CD4-positive, CD25-positive, alpha-beta regulatory T cell (primary cell): Measurements from ENCODE around the gene PACSIN3. TPM values are rescaled to one million over a fixed set of nuclear protein-coding genes. Genes with fewer than 3 reads are reported as not detected.
"Not testable (repeated sequence)": the region's sequence is repeated elsewhere in the genome, so short reads cannot be mapped to it uniquely, and the experiment has no call there.

Experiments used
- ATAC-seq, 2 donors: fragments of 150-1000 bp; cut with Tn5 transposase; one replicate each; pipeline ENCODE4 v1.10.0; 2021; ENCODE audit warnings: low read depth in 2 of 2, moderate number of reproducible peaks in 2 of 2, moderate library complexity in 1 of 2
- DNase-seq, 3 donors: peaks; one replicate each; pipeline versions ENCODE4 v3.0.0 to v3.0.0-alpha.2; 2012 to 2022; ENCODE audit warnings: mixed read lengths in 1 of 3
- H3K27ac ChIP-seq: one replicate; pipeline ENCODE4 v1.7.0; 2013; ENCODE audit warnings: mild to moderate bottlenecking, low read length; ENCODE audit not compliant: insufficient read depth, poor library complexity, severe bottlenecking
- H3K27me3 ChIP-seq: one replicate; pipeline ENCODE4 v1.7.0; 2013; ENCODE audit warnings: low read length; ENCODE audit not compliant: control insufficient read depth, insufficient read depth
- H3K36me3 ChIP-seq: one replicate; pipeline ENCODE4 v1.7.0; 2013; ENCODE audit warnings: mild to moderate bottlenecking, low read length, moderate library complexity; ENCODE audit not compliant: control insufficient read depth, insufficient read depth
- H3K4me1 ChIP-seq: 2 replicates; pipeline ENCODE4 v1.7.0; 2013; ENCODE audit warnings: mild to moderate bottlenecking, low read length; ENCODE audit not compliant: insufficient read depth, control insufficient read depth, poor library complexity, severe bottlenecking
- H3K4me3 ChIP-seq: one replicate; pipeline ENCODE4 v1.7.0; 2013; ENCODE audit warnings: low read depth, mild to moderate bottlenecking, low read length, moderate library complexity
- H3K9me3 ChIP-seq, 2 experiments: 1 replicate in 1 of 2; 2 replicates in 1 of 2; pipeline ENCODE4 v1.7.0; 2013; ENCODE audit warnings: low read length in 2 of 2, mild to moderate bottlenecking in 1 of 2, moderate library complexity in 1 of 2; ENCODE audit not compliant: control insufficient read depth in 2 of 2
- H3K27ac Mint-ChIP-seq, 3 donors: one replicate each; pipeline ENCODE4 v1.8.0; 2020 to 2022; ENCODE audit warnings: mild to moderate bottlenecking in 3 of 3, mixed read lengths in 3 of 3, moderate library complexity in 2 of 3
- H3K27me3 Mint-ChIP-seq: one replicate; pipeline ENCODE4 v1.8.0; 2022; ENCODE audit warnings: mild to moderate bottlenecking, mixed read lengths
- H3K36me3 Mint-ChIP-seq: one replicate; pipeline ENCODE4 v1.8.0; 2020; ENCODE audit warnings: mixed read lengths
- H3K4me1 Mint-ChIP-seq, 4 donors: one replicate each; pipeline ENCODE4 v1.8.0; 2020 to 2022; ENCODE audit warnings: mixed read lengths in 4 of 4, mild to moderate bottlenecking in 1 of 4
- H3K4me3 Mint-ChIP-seq, 4 donors: one replicate each; pipeline ENCODE4 v1.8.0; 2020 to 2022; ENCODE audit warnings: mild to moderate bottlenecking in 4 of 4, mixed read lengths in 4 of 4, moderate library complexity in 3 of 4
- H3K9me3 Mint-ChIP-seq, 7 donors: one replicate each; pipeline ENCODE4 v1.8.0; 2020 to 2022; ENCODE audit warnings: mixed read lengths in 7 of 7, mild to moderate bottlenecking in 3 of 7, moderate library complexity in 2 of 7
- polyA plus RNA-seq, 4 donors: library from polyadenylated mRNA; unstranded; fragments of 300-500 nt; fragmentation: Illumina TruSeq; gene quantifications; one replicate each; pipeline ENCODE4 v1.2.3, GENCODE V29; 2021
- total RNA-seq: library from RNA; stranded (reverse); gene quantifications from one replicate; pipeline ENCODE4 v1.2.3, GENCODE V29; 2022

PACSIN3 gene
- total and polyA plus RNA-seq, 5 donors from 2014 or later, result 0.85 TPM; not detected in 4

DNA sequence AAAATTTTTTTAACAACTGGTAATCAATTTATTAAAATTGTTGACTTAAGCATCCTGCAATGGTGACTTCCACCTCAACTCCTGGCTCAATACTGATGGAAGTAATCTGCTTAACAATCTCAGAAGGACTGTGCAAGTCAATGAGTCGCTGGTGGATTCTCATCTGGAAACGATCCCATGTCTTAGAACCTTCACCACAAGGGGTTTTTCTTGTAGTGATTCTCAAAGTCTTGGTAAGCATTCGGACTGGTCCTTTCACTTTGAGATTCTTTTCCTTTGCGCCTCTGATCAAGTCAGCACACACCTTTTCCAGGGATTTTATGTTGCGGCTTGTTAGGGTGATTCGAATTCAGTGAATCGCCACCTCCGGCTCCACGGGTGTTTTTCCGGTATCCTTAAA, 4.9 kb upstream of the PACSIN3 start:
- not testable (repeated sequence) for ATAC-seq, H3K36me3 Mint-ChIP-seq, H3K4me3 Mint-ChIP-seq, H3K36me3 ChIP-seq, H3K4me1 Mint-ChIP-seq, H3K9me3 ChIP-seq, H3K27ac ChIP-seq, H3K9me3 Mint-ChIP-seq, DNase-seq, H3K4me3 ChIP-seq
- H3K27me3 Mint-ChIP-seq, result peaks cover 39% of the 10 kb centered on the region
- H3K27ac Mint-ChIP-seq, result peak overlapping the region in 1 of 3 donors; percentile 52
- Histone ChIP-seq H3K4me1 (peaks cover 12% of the 10 kb centered on the region), H3K27me3 (peaks cover 13% of the 10 kb centered on the region)

- no peaks in the 10 kb centered on the region for H3K9me3 ChIP-seq
- H3K9me3 Mint-ChIP-seq, result no peaks in the 10 kb centered on the region
Measured at GRCh38 chr11:47189100-47189834, 3.0 kb upstream of the PACSIN3 start.

DNA sequence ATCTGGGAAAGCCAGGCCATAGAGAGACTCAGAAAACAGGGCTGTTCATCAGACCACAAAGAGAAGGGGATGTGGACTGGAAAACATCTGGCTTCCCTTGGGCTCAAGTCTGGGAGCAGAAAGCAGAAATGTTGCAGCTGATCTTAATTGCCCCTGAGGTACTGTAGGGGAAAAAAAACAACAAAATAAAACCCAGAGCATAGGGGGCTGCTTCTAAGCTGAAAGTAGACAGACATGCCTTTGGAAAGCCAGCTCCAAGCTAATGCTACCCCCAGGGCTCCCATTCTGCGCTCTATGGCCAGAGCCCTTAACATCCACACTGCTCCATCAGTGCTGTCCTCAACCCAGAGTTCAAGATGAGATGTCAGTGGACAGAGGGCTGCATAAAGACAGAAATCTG, 2.0 kb upstream of the PACSIN3 start:
- no peak overlapping the region for H3K27ac Mint-ChIP-seq
- ATAC-seq (no peak), DNase-seq (no peak)
- Histone ChIP-seq H3K36me3 (no peaks in the 10 kb centered on the region), H3K9me3 (no peaks in the 10 kb centered on the region), H3K4me1 (peaks cover 21% of the 10 kb centered on the region), H3K27ac (no peak overlapping the region), H3K4me3 (no peak overlapping the region), H3K27me3 (peaks cover 17% of the 10 kb centered on the region)
- H3K4me1 Mint-ChIP-seq, result peaks cover 0 to 12% (median 3%) of the 10 kb centered on the region in 4 donors
- H3K36me3 Mint-ChIP-seq, result no peaks in the 10 kb centered on the region
- H3K27me3 Mint-ChIP-seq, result peaks cover 40% of the 10 kb centered on the region
- H3K9me3 Mint-ChIP-seq, result no peaks in the 10 kb centered on the region
- H3K4me3 Mint-ChIP-seq, result peak overlapping the region in 1 of 4 donors; percentile 2

More at GRCh38 chr11:47189100-47189834, 3.0 kb upstream of the PACSIN3 start:
- peaks cover 21% of the 10 kb centered on the region for H3K4me1 ChIP-seq
- H3K4me3 ChIP-seq, result no peak overlapping the region
- Mint-ChIP-seq H3K36me3 (no peaks in the 10 kb centered on the region), H3K4me3 (peak overlapping the region in 1 of 4 donors; percentile 5), H3K27ac (no peak overlapping the region), H3K27me3 (peaks cover 35% of the 10 kb centered on the region), H3K4me1 (peaks cover 0 to 12% (median 3%) of the 10 kb centered on the region in 4 donors)
- ATAC-seq (no peak), DNase-seq (no peak)
- peaks cover 13% of the 10 kb centered on the region for H3K27me3 ChIP-seq
- H3K36me3 ChIP-seq, result no peaks in the 10 kb centered on the region
- H3K27ac ChIP-seq, result no peak overlapping the region

DNA sequence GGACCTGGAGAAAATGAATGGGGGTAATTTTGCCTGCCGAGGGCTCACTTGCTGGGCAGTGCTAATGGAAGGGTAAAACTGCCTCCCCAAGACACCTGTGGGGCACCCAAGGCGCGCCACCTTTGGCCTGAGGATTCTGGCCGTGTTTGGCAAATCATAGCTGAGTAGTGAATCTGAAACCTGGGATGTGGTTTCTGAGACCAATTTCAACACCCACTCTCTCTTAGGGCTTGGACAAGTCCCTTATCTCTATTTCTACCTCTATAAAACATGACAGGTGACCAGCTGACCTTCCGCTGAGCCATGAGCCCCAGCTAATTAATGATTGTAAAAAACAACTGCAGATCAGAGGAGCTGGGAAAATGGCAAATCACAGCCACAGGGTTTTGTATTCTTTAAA, 1.5 kb upstream of the PACSIN3 start:
- Histone ChIP-seq H3K9me3 (no peaks in the 10 kb centered on the region), H3K27ac (no peak overlapping the region), H3K36me3 (no peaks in the 10 kb centered on the region), H3K4me1 (peaks cover 21% of the 10 kb centered on the region), H3K27me3 (peaks cover 17% of the 10 kb centered on the region), H3K4me3 (no peak overlapping the region)
- Mint-ChIP-seq H3K36me3 (no peaks in the 10 kb centered on the region), H3K9me3 (no peaks in the 10 kb centered on the region), H3K27me3 (peaks cover 40% of the 10 kb centered on the region), H3K4me3 (peak overlapping the region; percentile 2 to 78 (median 30)), H3K4me1 (peaks cover 0 to 12% (median 3%) of the 10 kb centered on the region in 4 donors), H3K27ac (no peak overlapping the region)
- DNase-seq, result no peak
- no peak for ATAC-seq

GRCh38 chr11:47186700-47187695, 764 bp upstream of the PACSIN3 start:
- Histone ChIP-seq H3K27me3 (peaks cover 17% of the 10 kb centered on the region), H3K9me3 (no peaks in the 10 kb centered on the region), H3K4me3 (no peak overlapping the region), H3K36me3 (no peaks in the 10 kb centered on the region), H3K27ac (no peak overlapping the region), H3K4me1 (peaks cover 21% of the 10 kb centered on the region)
- Mint-ChIP-seq H3K4me3 (peak overlapping the region; percentile 77 to 90 (median 84)), H3K9me3 (no peaks in the 10 kb centered on the region), H3K4me1 (peaks cover 0 to 12% (median 3%) of the 10 kb centered on the region in 4 donors), H3K36me3 (no peaks in the 10 kb centered on the region), H3K27me3 (peaks cover 40% of the 10 kb centered on the region), H3K27ac (peak overlapping the region in 1 of 3 donors; percentile 42)
- DNase-seq (peak; percentile 24 to 72 (median 42)), ATAC-seq (peak; percentile 43 to 50)

GRCh38 chr11:47185305-47186075, 744 bp downstream of the PACSIN3 start:
- H3K36me3 ChIP-seq, result no peaks in the 10 kb centered on the region
- Mint-ChIP-seq H3K9me3 (no peaks in the 10 kb centered on the region), H3K27me3 (peaks cover 40% of the 10 kb centered on the region), H3K36me3 (no peaks in the 10 kb centered on the region), H3K4me1 (peaks cover 0 to 12% (median 3%) of the 10 kb centered on the region in 4 donors), H3K27ac (no peak overlapping the region), H3K4me3 (peak overlapping the region in 3 of 4 donors; percentile 24 to 51 (median 48))
- H3K4me3 ChIP-seq, result no peak overlapping the region
- ATAC-seq (no peak), DNase-seq (no peak)
- no peaks in the 10 kb centered on the region for H3K9me3 ChIP-seq
- H3K4me1 ChIP-seq, result peaks cover 21% of the 10 kb centered on the region
- H3K27ac ChIP-seq, result no peak overlapping the region
- H3K27me3 ChIP-seq, result peaks cover 17% of the 10 kb centered on the region

GRCh38 chr11:47184711-47185304, 1.4 kb downstream of the PACSIN3 start:
- Mint-ChIP-seq H3K36me3 (no peaks in the 10 kb centered on the region), H3K4me1 (peaks cover 0 to 12% (median 3%) of the 10 kb centered on the region in 4 donors), H3K27ac (no peak overlapping the region), H3K9me3 (no peaks in the 10 kb centered on the region), H3K4me3 (peak overlapping the region in 3 of 4 donors; percentile 38 to 54 (median 54)), H3K27me3 (peaks cover 40% of the 10 kb centered on the region)
- ATAC-seq (no peak), DNase-seq (no peak)
- Histone ChIP-seq H3K36me3 (no peaks in the 10 kb centered on the region), H3K27me3 (peaks cover 17% of the 10 kb centered on the region), H3K4me3 (no peak overlapping the region), H3K27ac (no peak overlapping the region), H3K4me1 (peaks cover 21% of the 10 kb centered on the region), H3K9me3 (no peaks in the 10 kb centered on the region)
